Measurements from ENCODE around the gene EXT2. TPM values are rescaled to one million over a fixed set of nuclear protein-coding genes. Genes with fewer than 3 reads are reported as not detected.

Gene EXT2
- total RNA-seq, 1 experiment from 2014 or later, result 67.3 TPM

- no peak for TF ChIP-seq CTCF (IDR thresholded peaks at IDR 0.05; ENCODE audit: unreplicated experiment)
- Mint-ChIP-seq H3K27me3 (ENCODE audit: unreplicated experiment) (peaks cover 55% of the 10 kb centered on the region), H3K9me3 (ENCODE audit: low read depth, unreplicated experiment) (no peaks in the 10 kb centered on the region), H3K4me3 (ENCODE audit: low read depth, unreplicated experiment) (no peak overlapping the region), H3K27ac (ENCODE audit: unreplicated experiment) (no peak overlapping the region), H3K36me3 (ENCODE audit: insufficient read depth, unreplicated experiment) (no peaks in the 10 kb centered on the region), H3K4me1 (ENCODE audit: low read depth, unreplicated experiment) (no peaks in the 10 kb centered on the region)
- intact Hi-C loops (cut with micrococcal nuclease; ENCODE audit: unreplicated experiment), result no loop called here
- CTCF ChIA-PET, result interaction anchor here (0.6 kb wide), 1 partner anchor 244 kb away, joined by 3 read pairs; no protein-coding TSS in a partner anchor
- no TSS peak for BruUV-seq (replicated peaks)
- DNase-seq, result no peak
Measured at GRCh38 chr11:44280257-44280656, 184.8 kb downstream of the EXT2 start.

- Mint-ChIP-seq H3K4me1 (ENCODE audit: low read depth, unreplicated experiment) (no peaks in the 10 kb centered on the region), H3K9me3 (ENCODE audit: low read depth, unreplicated experiment) (no peaks in the 10 kb centered on the region), H3K27ac (ENCODE audit: unreplicated experiment) (no peak overlapping the region), H3K36me3 (ENCODE audit: insufficient read depth, unreplicated experiment) (no peaks in the 10 kb centered on the region), H3K27me3 (ENCODE audit: unreplicated experiment) (peaks cover 55% of the 10 kb centered on the region), H3K4me3 (ENCODE audit: low read depth, unreplicated experiment) (no peak overlapping the region)
- CTCF ChIA-PET, result interaction anchor here (0.6 kb wide), 1 partner anchor 243 kb away, joined by 3 read pairs; no protein-coding TSS in a partner anchor
- BruUV-seq (replicated peaks), result no TSS peak
- no peak for TF ChIP-seq CTCF (IDR thresholded peaks at IDR 0.05; ENCODE audit: unreplicated experiment)
- intact Hi-C loops (cut with micrococcal nuclease; ENCODE audit: unreplicated experiment), result no loop called here
- DNase-seq, result no peak
Measured at GRCh38 chr11:44281151-44281550, 185.7 kb downstream of the EXT2 start.

- no TSS peak for BruUV-seq (replicated peaks)
- TF ChIP-seq CTCF (IDR thresholded peaks at IDR 0.05; ENCODE audit: unreplicated experiment), result no peak
- no peak overlapping the region for H3K4me3 Mint-ChIP-seq (ENCODE audit: low read depth, unreplicated experiment)
- DNase-seq, result no peak
- no peak overlapping the region for H3K27ac Mint-ChIP-seq (ENCODE audit: unreplicated experiment)
- H3K27me3 Mint-ChIP-seq (ENCODE audit: unreplicated experiment), result peaks cover 55% of the 10 kb centered on the region
- no peaks in the 10 kb centered on the region for H3K9me3 Mint-ChIP-seq (ENCODE audit: low read depth, unreplicated experiment)
- no peaks in the 10 kb centered on the region for H3K4me1 Mint-ChIP-seq (ENCODE audit: low read depth, unreplicated experiment)
- intact Hi-C loops (cut with micrococcal nuclease; ENCODE audit: unreplicated experiment), result no loop called here
- CTCF ChIA-PET, result no interaction called here
- H3K36me3 Mint-ChIP-seq (ENCODE audit: insufficient read depth, unreplicated experiment), result no peaks in the 10 kb centered on the region
Measured at GRCh38 chr11:44282620-44283019, 187.1 kb downstream of the EXT2 start.

- intact Hi-C loops (cut with micrococcal nuclease; ENCODE audit: unreplicated experiment), result loop anchor here (1.0 kb wide), 1 partner anchor 253 kb away; no protein-coding TSS in a partner anchor
- BruUV-seq (replicated peaks), result no TSS peak
- Mint-ChIP-seq H3K27me3 (ENCODE audit: unreplicated experiment) (peaks cover 67% of the 10 kb centered on the region), H3K4me1 (ENCODE audit: low read depth, unreplicated experiment) (no peaks in the 10 kb centered on the region), H3K27ac (ENCODE audit: unreplicated experiment) (no peak overlapping the region), H3K4me3 (ENCODE audit: low read depth, unreplicated experiment) (no peak overlapping the region), H3K36me3 (ENCODE audit: insufficient read depth, unreplicated experiment) (no peaks in the 10 kb centered on the region), H3K9me3 (ENCODE audit: low read depth, unreplicated experiment) (no peaks in the 10 kb centered on the region)
- TF ChIP-seq CTCF (IDR thresholded peaks at IDR 0.05; ENCODE audit: unreplicated experiment), result no peak
- CTCF ChIA-PET, result interaction anchor here (0.7 to 1.0 kb wide), 4 partner anchors 259 to 346 kb away, joined by 3 to 5 read pairs (median 4); no protein-coding TSS in a partner anchor
- DNase-seq, result no peak
Measured at GRCh38 chr11:44285756-44286155, 190.3 kb downstream of the EXT2 start.
